GM10847 (cell line): ENCODE measurements around the gene SEMA5A.

Experiments
- POLR2A ChIP-seq: IDR thresholded peaks from 2 replicates; pipeline ENCODE4 v1.6.1; 2011; ENCODE audit not compliant: insufficient read length; ENCODE audit errors: extremely low read depth

SEMA5A gene

GRCh38 chr5:9554122-9554521 lies 8.2 kb upstream of the SEMA5A start:
- TF ChIP-seq POLR2A: no peak

- no peak for TF ChIP-seq POLR2A
These were observed 7.7 kb upstream of the SEMA5A start for GRCh38 chr5:9553561-9553960.

- no peak for TF ChIP-seq POLR2A
These were observed 6.0 kb upstream of the SEMA5A start for GRCh38 chr5:9551567-9552537.

- no peak for TF ChIP-seq POLR2A
These were observed 4.1 kb upstream of the SEMA5A start for GRCh38 chr5:9549941-9550340.

- no peak for TF ChIP-seq POLR2A
These were observed 1.5 kb upstream of the SEMA5A start for GRCh38 chr5:9547122-9547947.

GRCh38 chr5:9545136-9545991 lies 511 bp downstream of the SEMA5A start:
- TF ChIP-seq POLR2A: no peak

- no peak for TF ChIP-seq POLR2A
These were observed 1.3 kb downstream of the SEMA5A start for GRCh38 chr5:9544502-9545135.

- TF ChIP-seq POLR2A: no peak
These were observed 1.8 kb downstream of the SEMA5A start for GRCh38 chr5:9544056-9544455.

- no peak for TF ChIP-seq POLR2A
These were observed 2.5 kb downstream of the SEMA5A start for GRCh38 chr5:9543311-9543920.

- TF ChIP-seq POLR2A: no peak
These were observed 5.1 kb downstream of the SEMA5A start for GRCh38 chr5:9540791-9541190.

- TF ChIP-seq POLR2A: no peak
These were observed 7.4 kb downstream of the SEMA5A start for GRCh38 chr5:9538504-9538903.

GRCh38 chr5:9537223-9538141 lies 8.4 kb downstream of the SEMA5A start:
- no peak for TF ChIP-seq POLR2A

- no peak for TF ChIP-seq POLR2A
These were observed 9.2 kb downstream of the SEMA5A start for GRCh38 chr5:9536717-9537116.
